Measurements from ENCODE around the gene TMEM223.
"Not testable (repeated sequence)": the region's sequence is repeated elsewhere in the genome, so short reads cannot be mapped to it uniquely, and the experiment has no call there.

The TMEM223 gene

GRCh38 chr11:62752994-62753735 is 38.6 kb downstream of the TMEM223 start:
- no peak for DNase-seq (ENCODE audit: low read depth in 3 of 3)

- DNase-seq (ENCODE audit: low read depth in 3 of 3), result no peak
These were observed 39.5 kb downstream of the TMEM223 start for GRCh38 chr11:62752177-62752785.

GRCh38 chr11:62749931-62750330 is 41.9 kb downstream of the TMEM223 start:
- not testable (repeated sequence) for DNase-seq (ENCODE audit: low read depth in 3 of 3)

GRCh38 chr11:62747475-62748160 is 44.2 kb downstream of the TMEM223 start:
- DNase-seq (ENCODE audit: low read depth in 3 of 3), result no peak

Data from stimulated activated CD4-positive, alpha-beta T cell treated with anti-CD3 and anti-CD28 coated beads, TNF-alpha, amount 100 ng/mL, for 48 hours (primary cell).